Heart right ventricle (tissue), 16 donors: ENCODE data around the gene NOS1AP. TPM values are rescaled to one million over a fixed set of nuclear protein-coding genes. Genes with fewer than 3 reads are reported as not detected.

Source experiments
- ATAC-seq, 8 donors: fragments of 200-7000 bp; cut with Tn5 transposase; one replicate each; pipeline ENCODE4 v1.9.1; 2020; ENCODE audit warnings: mild to moderate bottlenecking in 8 of 8, moderate library complexity in 8 of 8, moderate number of reproducible peaks in 1 of 8
- DNase-seq, 2 donors: peaks; one replicate each; pipeline ENCODE4 v3.0.0-alpha.2; 2020
- H3K27ac ChIP-seq, 10 donors: fragments of 200-600 bp; sonication (generic) in 2 of 10; one replicate each; pipeline versions ENCODE4 v1.5.0 to v1.8.0; 2020 to 2022; ENCODE audit warnings: mild to moderate bottlenecking in 3 of 10
- H3K27me3 ChIP-seq, 7 donors: fragments of 200-600 bp; one replicate each; pipeline ENCODE4 v1.8.0; 2021 to 2022; ENCODE audit warnings: mild to moderate bottlenecking in 2 of 7
- H3K36me3 ChIP-seq, 9 donors: fragments of 200-600 bp; sonication (generic) in 1 of 9; one replicate each; pipeline versions ENCODE4 v1.5.0 to v1.8.0; 2020 to 2022; ENCODE audit warnings: mild to moderate bottlenecking in 2 of 9
- H3K4me1 ChIP-seq, 9 donors: fragments of 200-600 bp; sonication (generic) in 1 of 9; one replicate each; pipeline versions ENCODE4 v1.5.0 to v1.8.0; 2020 to 2022; ENCODE audit warnings: mild to moderate bottlenecking in 4 of 9
- H3K4me3 ChIP-seq, 10 donors: fragments of 200-600 bp; sonication (generic) in 2 of 10; one replicate each; pipeline versions ENCODE4 v1.5.0 to v1.8.0; 2020 to 2022; ENCODE audit warnings: mild to moderate bottlenecking in 7 of 10, moderate library complexity in 2 of 10
- H3K9me3 ChIP-seq, 11 donors: fragments of 200-600 bp in 10 of 11; sonication (generic) in 2 of 11; one replicate each; pipeline versions ENCODE4 v1.5.0 to v1.8.0; 2013 to 2022; ENCODE audit warnings: mild to moderate bottlenecking in 2 of 11, control low read depth in 1 of 11, moderate library complexity in 1 of 11
- WGBS, 2 donors: extraction: QIAGEN DNeasy Blood & Tissue Kit; methylation state at CpG; one replicate each; pipeline ENCODE4 v1.1.7; 2013; ENCODE audit warnings: inconsistent platforms in 1 of 2; 5-methylcytosine and 5-hydroxymethylcytosine counted together
- intact Hi-C, 10 donors: fragments of 100-400 bp; cut with DNase I; formaldehyde crosslinking; loops; one replicate each; pipeline versions ENCODE4 v1.11.1 to v1.14.2; 2022
- polyA plus RNA-seq, 2 donors: library from polyadenylated mRNA; stranded (reverse); fragments of 200-250 nt; gene quantifications; one replicate each; pipeline ENCODE4 v1.2.3, GENCODE V29; 2013
- total RNA-seq, 10 donors: library from RNA; stranded (reverse); fragmentation: NEBNext Ultra II Directional in 3 of 10; extraction: Animal tissue kit (Norgen Biotek cat#: 25700) in 3 of 10; gene quantifications; one replicate each; pipeline versions ENCODE4 v1.2.1 to v1.2.4, GENCODE V29; 2021 to 2023
- TF ChIP-seq, protein P1 (sequence below), 9 donors: fragments of 200-600 bp; sonication (generic) in 2 of 9; IDR thresholded peaks; one replicate each; pipeline versions ENCODE4 v1.5.0 to v1.8.0; 2021 to 2022; ENCODE audit warnings: antibody characterized with exemption in 9 of 9, mild to moderate bottlenecking in 5 of 9, moderate library complexity in 1 of 9
- donor health status: Arrhythmogenic right ventricular cardiomyopathy.
- donor health status: ischemic (EF 13 %, LVEDD 7.1; RV severe dilation, severe dysfunction).
- donor health status: healthy with polysubstance abuse.
- donor health status: DM: no; HTN: yes; CAD: no.
- donor health status: DM: no; HTN: no; CAD: no.
- donor health status: ischemic (EF 25% LVEDD 6.9; RV normal size, moderate dysfunction).
- donor health status: ischemic (EF 25% LVEDD 5.7; RV mildly dilated, moderate dysfunction).
- donor health status: healthy.
- donor health status: DM: yes; HTN: yes; CAD: no.
- donor health status: Ischemic cardiomyopathy.
- donor health status: ischemic (EF 35%, LVEDD 5.7; RV mildly dilated, moderate dysfunction).
- donor health status: nonischemic (EF 11% LVEDD 7.7; RV severe dilation, severe dysfunction).
- donor health status: DM: yes; HTN: yes; CAD: no.
- donor health status: PGD.
- donor health status: ischemic (EF 29% LVEDD 5.4; RV normal size, mild dysfunction).
- donor health status: nonischemic (EF 23%, LVEDD 6.1; RV moderate dilation, normal function).

NOS1AP gene
- total and polyA plus RNA-seq, 12 donors: 0.19 to 7.1 (median 4.6) TPM

DNA sequence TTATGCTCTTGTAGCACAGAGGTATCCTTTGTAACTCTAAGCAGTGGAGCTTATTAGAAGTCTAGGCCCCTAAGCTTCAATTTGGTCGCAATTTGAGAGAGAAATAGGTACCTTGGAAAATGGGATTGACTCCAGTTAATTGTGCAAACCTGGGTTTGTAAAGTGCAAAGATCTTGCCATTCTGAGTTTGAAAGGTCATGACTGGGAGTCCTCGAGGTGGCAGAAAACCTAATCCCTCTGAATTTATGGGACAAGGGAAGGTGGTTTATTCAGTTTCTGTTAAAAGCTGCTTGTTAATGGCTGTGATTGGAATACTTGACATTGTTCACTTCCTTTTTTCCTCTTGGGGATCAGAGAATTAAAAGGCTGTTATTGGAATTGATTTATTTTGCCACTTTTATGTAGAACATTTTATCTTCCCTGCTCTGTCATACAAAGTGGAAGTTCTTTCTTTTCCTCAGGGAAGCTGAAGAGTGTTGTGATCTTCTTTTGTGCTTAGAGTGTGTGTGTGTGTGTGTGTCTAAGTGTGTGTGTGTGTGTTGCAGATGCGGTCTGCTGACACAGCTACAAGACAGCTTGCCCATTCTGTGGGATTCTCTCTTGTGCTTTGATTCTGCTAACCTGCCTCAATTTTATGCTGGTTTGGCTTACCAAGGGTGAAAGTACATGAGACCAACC, 162.7 kb downstream of the NOS1AP start:
- H3K36me3 ChIP-seq: no peaks in the 10 kb centered on the region
- intact Hi-C loops: loop anchor here in 2 of 10 donors (5.0 to 10.0 kb wide), 2 partner anchors 175 to 177 kb away; no protein-coding TSS in a partner anchor
- DNase-seq (no peak), ATAC-seq (no peak)
- H3K9me3 ChIP-seq: no peaks in the 10 kb centered on the region
- no peaks in the 10 kb centered on the region for H3K27me3 ChIP-seq
- H3K4me3 ChIP-seq: no peak overlapping the region
- peaks cover 0 to 29% (median 12%) of the 10 kb centered on the region in 9 donors for H3K4me1 ChIP-seq
- 89 to 97% methylated on average over 3 of the region's 3 CpGs for WGBS, 2 donors
- H3K27ac ChIP-seq: no peak overlapping the region
- TF ChIP-seq, protein P1, sequence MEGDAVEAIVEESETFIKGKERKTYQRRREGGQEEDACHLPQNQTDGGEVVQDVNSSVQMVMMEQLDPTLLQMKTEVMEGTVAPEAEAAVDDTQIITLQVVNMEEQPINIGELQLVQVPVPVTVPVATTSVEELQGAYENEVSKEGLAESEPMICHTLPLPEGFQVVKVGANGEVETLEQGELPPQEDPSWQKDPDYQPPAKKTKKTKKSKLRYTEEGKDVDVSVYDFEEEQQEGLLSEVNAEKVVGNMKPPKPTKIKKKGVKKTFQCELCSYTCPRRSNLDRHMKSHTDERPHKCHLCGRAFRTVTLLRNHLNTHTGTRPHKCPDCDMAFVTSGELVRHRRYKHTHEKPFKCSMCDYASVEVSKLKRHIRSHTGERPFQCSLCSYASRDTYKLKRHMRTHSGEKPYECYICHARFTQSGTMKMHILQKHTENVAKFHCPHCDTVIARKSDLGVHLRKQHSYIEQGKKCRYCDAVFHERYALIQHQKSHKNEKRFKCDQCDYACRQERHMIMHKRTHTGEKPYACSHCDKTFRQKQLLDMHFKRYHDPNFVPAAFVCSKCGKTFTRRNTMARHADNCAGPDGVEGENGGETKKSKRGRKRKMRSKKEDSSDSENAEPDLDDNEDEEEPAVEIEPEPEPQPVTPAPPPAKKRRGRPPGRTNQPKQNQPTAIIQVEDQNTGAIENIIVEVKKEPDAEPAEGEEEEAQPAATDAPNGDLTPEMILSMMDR (IDR thresholded peaks at IDR 0.05): no peak

DNA sequence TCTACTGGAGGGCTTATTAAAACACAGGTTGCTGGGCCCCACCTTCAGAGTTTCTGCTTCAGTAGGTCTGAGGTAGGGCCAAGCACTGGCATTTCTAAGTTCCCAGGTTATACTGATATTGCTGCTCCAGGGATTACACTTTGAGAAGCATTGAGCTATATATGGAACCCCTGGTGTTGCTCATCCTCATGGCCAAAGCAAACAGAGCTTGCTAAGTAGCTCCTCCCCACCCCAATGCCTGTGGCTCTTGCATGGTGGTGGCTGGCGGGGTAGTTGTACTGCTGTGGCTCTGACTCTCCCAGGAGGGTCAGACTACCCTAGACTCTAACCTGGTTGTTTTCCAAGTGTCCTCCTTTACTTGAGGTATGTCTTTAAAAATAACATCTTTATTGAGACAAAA, 163.6 kb downstream of the NOS1AP start:
- peaks cover 0 to 29% (median 12%) of the 10 kb centered on the region in 9 donors for H3K4me1 ChIP-seq
- 95 to 97% methylated on average over 1 of the region's 1 CpG for WGBS, 2 donors
- ATAC-seq (no peak), DNase-seq (no peak)
- TF ChIP-seq, protein P1 (IDR thresholded peaks at IDR 0.05): no peak
- H3K36me3 ChIP-seq: no peaks in the 10 kb centered on the region
- H3K27ac ChIP-seq: no peak overlapping the region
- no peaks in the 10 kb centered on the region for H3K27me3 ChIP-seq
- H3K9me3 ChIP-seq: no peaks in the 10 kb centered on the region
- H3K4me3 ChIP-seq: no peak overlapping the region
- intact Hi-C loops: loop anchor here in 2 of 10 donors (5.0 to 10.0 kb wide), 2 partner anchors 176 to 178 kb away; no protein-coding TSS in a partner anchor

DNA sequence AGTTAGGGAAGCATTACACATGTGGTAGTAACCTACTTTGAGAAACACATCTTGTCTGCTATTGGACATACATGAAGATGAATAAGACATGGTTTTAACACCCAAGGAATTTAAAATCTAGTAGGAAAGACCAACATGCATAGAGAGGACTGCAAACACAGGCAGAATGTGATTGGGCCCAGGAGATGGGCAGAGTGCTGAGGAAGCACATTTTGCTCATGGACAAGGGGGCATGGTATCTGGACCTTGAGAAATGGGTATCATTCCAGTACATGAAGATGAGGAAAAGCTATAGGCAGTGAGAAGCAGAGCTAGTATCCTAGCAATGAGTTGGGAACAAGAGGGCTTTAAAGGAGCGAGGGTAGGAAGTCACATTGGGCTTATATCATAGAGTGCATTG, 164.4 kb downstream of the NOS1AP start:
- peaks cover 0 to 29% (median 12%) of the 10 kb centered on the region in 9 donors for H3K4me1 ChIP-seq
- 94 to 97% methylated on average over 1 of the region's 1 CpG for WGBS, 2 donors
- no peak overlapping the region for H3K27ac ChIP-seq
- no peaks in the 10 kb centered on the region for H3K9me3 ChIP-seq
- no peaks in the 10 kb centered on the region for H3K27me3 ChIP-seq
- DNase-seq (no peak), ATAC-seq (no peak)
- H3K36me3 ChIP-seq: no peaks in the 10 kb centered on the region
- intact Hi-C loops: loop anchor here in 2 of 10 donors (5.0 to 10.0 kb wide), 2 partner anchors 177 to 179 kb away; no protein-coding TSS in a partner anchor
- TF ChIP-seq, protein P1 (IDR thresholded peaks at IDR 0.05): no peak
- no peak overlapping the region for H3K4me3 ChIP-seq

DNA sequence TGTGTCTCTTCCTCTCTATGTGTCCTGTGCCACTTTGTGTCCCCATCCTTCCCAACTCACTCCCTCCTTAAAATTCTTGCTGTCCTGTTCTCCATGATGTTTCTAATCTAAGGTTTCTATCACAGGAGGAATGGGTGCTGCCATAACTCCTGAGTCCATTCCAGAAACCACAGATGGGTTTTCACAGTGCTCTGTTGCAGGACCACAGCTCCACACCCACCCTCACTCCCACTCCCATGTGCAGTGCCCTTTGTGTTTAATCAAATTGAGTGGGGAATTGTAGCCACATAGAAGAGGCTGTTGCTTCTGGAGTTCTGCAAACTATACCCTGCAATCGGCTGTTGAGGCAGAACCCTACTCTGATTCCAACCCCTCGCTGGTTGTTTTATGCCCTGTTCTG, 165.1 kb downstream of the NOS1AP start:
- TF ChIP-seq, protein P1 (IDR thresholded peaks at IDR 0.05): no peak
- Histone ChIP-seq H3K27me3 (no peaks in the 10 kb centered on the region), H3K9me3 (no peaks in the 10 kb centered on the region), H3K4me3 (no peak overlapping the region), H3K36me3 (no peaks in the 10 kb centered on the region), H3K27ac (no peak overlapping the region), H3K4me1 (peaks cover 0 to 29% (median 12%) of the 10 kb centered on the region in 9 donors)
- intact Hi-C loops: loop anchor here in 2 of 10 donors (5.0 to 10.0 kb wide), 2 partner anchors 177 to 180 kb away; no protein-coding TSS in a partner anchor
- DNase-seq (no peak), ATAC-seq (no peak)
- WGBS, 2 donors: 95% methylated on average over 2 of the region's 2 CpGs
